ENCODE measurements around the gene WHRN.

DNA sequence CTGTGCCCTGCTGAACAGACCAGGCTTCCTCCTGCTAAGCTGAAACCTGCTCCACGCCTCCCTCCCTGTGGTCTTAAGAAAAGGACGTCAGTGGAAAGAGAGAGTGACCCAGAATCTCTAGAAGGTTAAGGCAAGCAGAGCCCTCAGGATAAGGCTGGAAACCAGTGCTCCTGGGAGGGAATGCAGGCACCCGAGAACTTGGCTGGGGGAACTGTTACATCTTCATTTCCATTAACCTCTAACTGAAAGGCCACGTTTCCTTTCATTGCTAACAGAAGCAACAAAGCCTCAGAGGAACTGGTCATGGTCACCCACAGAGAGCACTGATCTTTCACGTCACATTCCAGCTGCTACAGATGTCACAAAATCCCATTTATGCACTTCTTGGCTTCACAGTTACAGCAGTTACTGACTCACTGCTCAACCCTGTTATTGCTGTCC lies 91.4 kb downstream of the WHRN start:
- no peak for TF ChIP-seq EZH2phosphoT487 (conservative IDR thresholded peaks at IDR 0.05; ENCODE audit: low read length)
- TF ChIP-seq, protein P1, sequence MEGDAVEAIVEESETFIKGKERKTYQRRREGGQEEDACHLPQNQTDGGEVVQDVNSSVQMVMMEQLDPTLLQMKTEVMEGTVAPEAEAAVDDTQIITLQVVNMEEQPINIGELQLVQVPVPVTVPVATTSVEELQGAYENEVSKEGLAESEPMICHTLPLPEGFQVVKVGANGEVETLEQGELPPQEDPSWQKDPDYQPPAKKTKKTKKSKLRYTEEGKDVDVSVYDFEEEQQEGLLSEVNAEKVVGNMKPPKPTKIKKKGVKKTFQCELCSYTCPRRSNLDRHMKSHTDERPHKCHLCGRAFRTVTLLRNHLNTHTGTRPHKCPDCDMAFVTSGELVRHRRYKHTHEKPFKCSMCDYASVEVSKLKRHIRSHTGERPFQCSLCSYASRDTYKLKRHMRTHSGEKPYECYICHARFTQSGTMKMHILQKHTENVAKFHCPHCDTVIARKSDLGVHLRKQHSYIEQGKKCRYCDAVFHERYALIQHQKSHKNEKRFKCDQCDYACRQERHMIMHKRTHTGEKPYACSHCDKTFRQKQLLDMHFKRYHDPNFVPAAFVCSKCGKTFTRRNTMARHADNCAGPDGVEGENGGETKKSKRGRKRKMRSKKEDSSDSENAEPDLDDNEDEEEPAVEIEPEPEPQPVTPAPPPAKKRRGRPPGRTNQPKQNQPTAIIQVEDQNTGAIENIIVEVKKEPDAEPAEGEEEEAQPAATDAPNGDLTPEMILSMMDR (IDR thresholded peaks at IDR 0.05; ENCODE audit: insufficient read depth, low read length, poor library complexity, severe bottlenecking) = no peak
